Right lung (tissue), 5 donors: ENCODE data around the gene ALDH1A3. TPM values are rescaled to one million over a fixed set of nuclear protein-coding genes. Genes with fewer than 3 reads are reported as not detected.

Source experiments
- DNase-seq, 2 donors: peaks; one replicate each; pipeline ENCODE4 v3.0.0-alpha.2; 2013
- polyA plus RNA-seq, 5 donors: library from polyadenylated mRNA; unstranded; fragments of 120-200 nt; gene quantifications; one replicate each; pipeline versions ENCODE4 v1.2.1 to v1.2.3, GENCODE V29; 2013; ENCODE audit warnings: inconsistent platforms in 1 of 5, low replicate concordance in 1 of 5; ENCODE audit not compliant: insufficient read length in 5 of 5, insufficient read depth in 1 of 5

ALDH1A3 gene
- polyA plus RNA-seq, 5 donors, result 0.39 to 1.3 (median 0.76) TPM

- DNase-seq, result no peak
These were observed 45.8 kb downstream of the ALDH1A3 start for GRCh38 chr15:100925480-100925879.

GRCh38 chr15:100926258-100926657, 46.6 kb downstream of the ALDH1A3 start:
- DNase-seq, result no peak

GRCh38 chr15:100926971-100927756, 47.5 kb downstream of the ALDH1A3 start:
- no peak for DNase-seq

- DNase-seq, result no peak
These were observed 49.1 kb downstream of the ALDH1A3 start for GRCh38 chr15:100928632-100929280.

GRCh38 chr15:100929641-100930042, 50.0 kb downstream of the ALDH1A3 start:
- DNase-seq, result no peak

GRCh38 chr15:100930306-100930848, 50.7 kb downstream of the ALDH1A3 start:
- DNase-seq, result no peak

GRCh38 chr15:100931143-100931890, 51.7 kb downstream of the ALDH1A3 start:
- DNase-seq, result no peak

GRCh38 chr15:100932676-100933348, 53.2 kb downstream of the ALDH1A3 start:
- DNase-seq, result no peak

GRCh38 chr15:100934166-100934565, 54.5 kb downstream of the ALDH1A3 start:
- no peak for DNase-seq

- DNase-seq, result no peak
These were observed 55.1 kb downstream of the ALDH1A3 start for GRCh38 chr15:100934726-100935125.

GRCh38 chr15:100937171-100937570, 57.5 kb downstream of the ALDH1A3 start:
- no peak for DNase-seq

- no peak for DNase-seq
These were observed 60.2 kb downstream of the ALDH1A3 start for GRCh38 chr15:100939791-100940190.

- no peak for DNase-seq
These were observed 61.2 kb downstream of the ALDH1A3 start for GRCh38 chr15:100940767-100941379.

- no peak for DNase-seq
These were observed 61.9 kb downstream of the ALDH1A3 start for GRCh38 chr15:100941536-100941935.

- no peak for DNase-seq
These were observed 63.2 kb downstream of the ALDH1A3 start for GRCh38 chr15:100942656-100943425.

- DNase-seq, result no peak
These were observed 64.7 kb downstream of the ALDH1A3 start for GRCh38 chr15:100944244-100944895.

GRCh38 chr15:100944986-100945385, 65.4 kb downstream of the ALDH1A3 start:
- no peak for DNase-seq

GRCh38 chr15:100947760-100948429, 68.3 kb downstream of the ALDH1A3 start:
- DNase-seq, result no peak

- no peak for DNase-seq
These were observed 68.8 kb downstream of the ALDH1A3 start for GRCh38 chr15:100948430-100948762.
